Measurements from ENCODE around the gene FADS3. TPM values are rescaled to one million over a fixed set of nuclear protein-coding genes. Genes with fewer than 3 reads are reported as not detected.

FADS3 gene
- total RNA-seq, 3 donors from 2014 or later (not counting 1 experiment from before 2014, with no cell fraction given), result 10.8 to 17.8 (median 11.5) TPM

GRCh38 chr11:61832754-61833153 lies 58.6 kb downstream of the FADS3 start:
- no peaks in the 10 kb centered on the region for H3K36me3 Mint-ChIP-seq
- H3K9me3 Mint-ChIP-seq, result no peaks in the 10 kb centered on the region
- Histone ChIP-seq H3K4me1 (ENCODE audit: control insufficient read depth, insufficient read depth, low read length) (peaks cover 48% of the 10 kb centered on the region), H3K9me3 (ENCODE audit: control insufficient read depth, insufficient read depth, low read length) (no peaks in the 10 kb centered on the region), H3K27ac (ENCODE audit: low read length) (no peak overlapping the region), H3K36me3 (ENCODE audit: control insufficient read depth, insufficient read depth, low read length) (no peaks in the 10 kb centered on the region), H3K27me3 (ENCODE audit: control insufficient read depth, insufficient read depth, low read length) (no peaks in the 10 kb centered on the region), H3K4me3 (ENCODE audit: low read length) (no peak overlapping the region)
- 78% methylated on average over 7 of the region's 7 CpGs for WGBS (ENCODE audit: insufficient coverage)
- H3K4me3 Mint-ChIP-seq, result no peak overlapping the region
- ATAC-seq (no peak), DNase-seq (no peak)
- H3K27ac Mint-ChIP-seq, result peak overlapping the region; percentile 97 to 98
- peaks cover 70 to 75% of the 10 kb centered on the region in 2 donors for H3K4me1 Mint-ChIP-seq
- H3K27me3 Mint-ChIP-seq (ENCODE audit: low read depth in 2 of 2), result no peaks in the 10 kb centered on the region
- TF ChIP-seq, protein P1, sequence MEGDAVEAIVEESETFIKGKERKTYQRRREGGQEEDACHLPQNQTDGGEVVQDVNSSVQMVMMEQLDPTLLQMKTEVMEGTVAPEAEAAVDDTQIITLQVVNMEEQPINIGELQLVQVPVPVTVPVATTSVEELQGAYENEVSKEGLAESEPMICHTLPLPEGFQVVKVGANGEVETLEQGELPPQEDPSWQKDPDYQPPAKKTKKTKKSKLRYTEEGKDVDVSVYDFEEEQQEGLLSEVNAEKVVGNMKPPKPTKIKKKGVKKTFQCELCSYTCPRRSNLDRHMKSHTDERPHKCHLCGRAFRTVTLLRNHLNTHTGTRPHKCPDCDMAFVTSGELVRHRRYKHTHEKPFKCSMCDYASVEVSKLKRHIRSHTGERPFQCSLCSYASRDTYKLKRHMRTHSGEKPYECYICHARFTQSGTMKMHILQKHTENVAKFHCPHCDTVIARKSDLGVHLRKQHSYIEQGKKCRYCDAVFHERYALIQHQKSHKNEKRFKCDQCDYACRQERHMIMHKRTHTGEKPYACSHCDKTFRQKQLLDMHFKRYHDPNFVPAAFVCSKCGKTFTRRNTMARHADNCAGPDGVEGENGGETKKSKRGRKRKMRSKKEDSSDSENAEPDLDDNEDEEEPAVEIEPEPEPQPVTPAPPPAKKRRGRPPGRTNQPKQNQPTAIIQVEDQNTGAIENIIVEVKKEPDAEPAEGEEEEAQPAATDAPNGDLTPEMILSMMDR (IDR thresholded peaks at IDR 0.05), result no peak
- intact Hi-C loops (cut with micrococcal nuclease), result no loop called here

DNA sequence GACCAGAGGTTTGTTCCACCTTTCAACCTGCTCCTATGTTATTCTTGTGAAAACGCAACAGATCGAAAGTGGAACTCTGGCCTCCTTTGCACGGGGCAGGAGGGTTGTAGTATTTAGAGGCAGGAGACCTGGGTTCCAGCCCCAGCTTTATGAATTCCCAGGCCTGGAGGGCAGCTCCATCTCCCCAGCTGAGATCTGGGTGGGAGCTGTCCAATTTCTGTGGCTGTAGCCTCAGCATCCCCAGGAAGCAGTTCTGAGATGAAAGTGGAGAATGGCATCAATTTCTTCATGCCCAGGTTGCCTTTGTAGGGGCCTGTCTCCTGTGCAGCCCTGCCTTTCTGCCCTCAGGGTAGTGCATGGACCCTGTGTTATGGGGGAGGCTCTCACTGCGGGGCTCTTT lies 59.1 kb downstream of the FADS3 start:
- H3K4me1 ChIP-seq (ENCODE audit: control insufficient read depth, insufficient read depth, low read length), result peaks cover 52% of the 10 kb centered on the region
- no peaks in the 10 kb centered on the region for H3K27me3 ChIP-seq (ENCODE audit: control insufficient read depth, insufficient read depth, low read length)
- peak overlapping the region; percentile 40 for H3K4me3 Mint-ChIP-seq
- no peaks in the 10 kb centered on the region for H3K27me3 Mint-ChIP-seq (ENCODE audit: low read depth in 2 of 2)
- H3K36me3 ChIP-seq (ENCODE audit: control insufficient read depth, insufficient read depth, low read length), result no peaks in the 10 kb centered on the region
- 92% methylated on average over 4 of the region's 4 CpGs for whole genome bisulfite sequencing (ENCODE audit: insufficient coverage)
- DNase-seq (no peak), ATAC-seq (no peak)
- H3K4me3 ChIP-seq (ENCODE audit: low read length), result no peak overlapping the region
- TF ChIP-seq, protein P1 (IDR thresholded peaks at IDR 0.05), result no peak
- peaks cover 70 to 79% of the 10 kb centered on the region in 2 donors for H3K4me1 Mint-ChIP-seq
- H3K27ac ChIP-seq (ENCODE audit: low read length), result no peak overlapping the region
- no peaks in the 10 kb centered on the region for H3K36me3 Mint-ChIP-seq
- H3K27ac Mint-ChIP-seq, result peak overlapping the region; percentile 97 to 98
- H3K9me3 Mint-ChIP-seq, result no peaks in the 10 kb centered on the region
- no peaks in the 10 kb centered on the region for H3K9me3 ChIP-seq (ENCODE audit: control insufficient read depth, insufficient read depth, low read length)
- intact Hi-C loops (cut with micrococcal nuclease), result no loop called here

GRCh38 chr11:61830237-61831105 lies 60.9 kb downstream of the FADS3 start:
- Mint-ChIP-seq H3K27me3 (ENCODE audit: low read depth in 2 of 2) (no peaks in the 10 kb centered on the region), H3K36me3 (no peaks in the 10 kb centered on the region), H3K27ac (peak overlapping the region; percentile 97 to 98), H3K4me3 (peak overlapping the region; percentile 92), H3K4me1 (peaks cover 58 to 81% of the 10 kb centered on the region in 2 donors), H3K9me3 (no peaks in the 10 kb centered on the region)
- H3K27ac ChIP-seq (ENCODE audit: low read length), result no peak overlapping the region
- intact Hi-C loops (cut with micrococcal nuclease), result no loop called here
- H3K4me3 ChIP-seq (ENCODE audit: low read length), result no peak overlapping the region
- H3K9me3 ChIP-seq (ENCODE audit: control insufficient read depth, insufficient read depth, low read length), result no peaks in the 10 kb centered on the region
- H3K4me1 ChIP-seq (ENCODE audit: control insufficient read depth, insufficient read depth, low read length), result peaks cover 50% of the 10 kb centered on the region
- no peak for DNase-seq
- TF ChIP-seq, protein P1 (IDR thresholded peaks at IDR 0.05), result no peak
- no peaks in the 10 kb centered on the region for H3K27me3 ChIP-seq (ENCODE audit: control insufficient read depth, insufficient read depth, low read length)
- WGBS (ENCODE audit: insufficient coverage), result 70% methylated on average over 8 of the region's 8 CpGs
- no peaks in the 10 kb centered on the region for H3K36me3 ChIP-seq (ENCODE audit: control insufficient read depth, insufficient read depth, low read length)
- no peak for ATAC-seq
